HG02678 (cell line): Measurements from ENCODE around the gene RNF180.
A peak's percentile ranks its signal among the peaks of the same experiment; 100 is the strongest.

ENCODE experiments used
- ATAC-seq: cut with Tn5 transposase; IDR thresholded peaks from one replicate; pipeline ENCODE4 v1.9.1; 2021; ENCODE audit warnings: mild to moderate bottlenecking, moderate library complexity; ENCODE audit not compliant: unreplicated experiment

Gene RNF180

GRCh38 chr5:64165500-64166200, at the start of gene RNF180:
RNF180 (plus strand) TSS chr5:64165843; CDS start chr5:64200808, 34,965 bp downstream.
- ATAC-seq: peak; percentile 39

- ATAC-seq: no peak
These were observed 40.1 kb upstream of the RNF180 start for GRCh38 chr5:64125521-64125920.

GRCh38 chr5:64126202-64126741, 39.4 kb upstream of the RNF180 start:
- ATAC-seq: no peak

GRCh38 chr5:64140018-64140417, 25.6 kb upstream of the RNF180 start:
- ATAC-seq: no peak

- ATAC-seq: no peak
These were observed 21.0 kb upstream of the RNF180 start for GRCh38 chr5:64144425-64145215.

- ATAC-seq: no peak
These were observed 20.3 kb upstream of the RNF180 start for GRCh38 chr5:64145216-64145895.

- no peak for ATAC-seq
These were observed 18.3 kb upstream of the RNF180 start for GRCh38 chr5:64147379-64147778.

GRCh38 chr5:64147849-64148441, 17.7 kb upstream of the RNF180 start:
- ATAC-seq: peak; percentile 57

DNA sequence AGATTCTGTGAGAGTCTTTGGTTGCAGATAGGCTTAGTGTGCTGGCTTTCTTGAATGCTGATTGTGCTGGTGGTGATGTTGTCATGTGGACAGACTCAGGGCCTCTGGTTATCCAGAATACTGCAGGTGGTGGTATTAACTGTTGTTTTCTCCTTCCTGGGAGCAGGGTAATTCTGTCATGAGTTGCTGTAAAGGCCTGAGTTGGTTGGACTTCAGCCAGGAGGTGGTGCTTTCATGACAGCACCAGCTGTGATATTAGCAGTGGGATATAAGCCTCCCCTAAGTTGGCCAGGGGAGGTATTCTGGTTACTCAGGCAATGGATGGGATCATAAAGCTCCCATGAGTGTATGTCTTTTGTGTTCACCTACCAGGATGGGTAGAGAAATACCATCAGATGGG, 16.4 kb upstream of the RNF180 start:
- ATAC-seq: no peak

- ATAC-seq: no peak
These were observed 15.7 kb upstream of the RNF180 start for GRCh38 chr5:64149857-64150521.

GRCh38 chr5:64156261-64156660, 9.4 kb upstream of the RNF180 start:
- ATAC-seq: no peak

- no peak for ATAC-seq
These were observed 6.8 kb upstream of the RNF180 start for GRCh38 chr5:64158827-64159226.

- no peak for ATAC-seq
These were observed 5.4 kb upstream of the RNF180 start for GRCh38 chr5:64160201-64160600.

- peak; percentile 48 for ATAC-seq
These were observed 4.2 kb upstream of the RNF180 start for GRCh38 chr5:64161420-64161819.

DNA sequence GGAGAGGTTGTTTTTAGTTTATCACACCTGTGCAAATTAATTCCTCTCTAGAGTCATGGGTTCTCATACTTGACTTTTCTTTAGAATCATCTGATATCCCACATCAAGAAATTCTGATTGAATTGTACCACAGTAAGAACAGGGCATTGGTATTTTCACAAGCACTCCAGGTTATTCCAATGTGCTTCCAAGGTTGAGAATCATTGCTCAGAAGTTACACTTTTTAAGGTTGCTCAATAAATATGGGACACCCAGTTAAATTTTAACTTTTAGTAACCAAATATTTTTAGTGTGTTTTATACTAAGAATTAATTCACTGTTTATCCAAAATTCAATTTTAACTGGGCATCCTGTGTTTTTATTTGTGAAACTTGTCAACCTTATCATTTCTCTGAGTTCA, 2.5 kb upstream of the RNF180 start:
- ATAC-seq: no peak

- ATAC-seq: no peak
These were observed 1.9 kb upstream of the RNF180 start for GRCh38 chr5:64163746-64164145.

- no peak for ATAC-seq
These were observed 1.5 kb upstream of the RNF180 start for GRCh38 chr5:64164166-64164565.

DNA sequence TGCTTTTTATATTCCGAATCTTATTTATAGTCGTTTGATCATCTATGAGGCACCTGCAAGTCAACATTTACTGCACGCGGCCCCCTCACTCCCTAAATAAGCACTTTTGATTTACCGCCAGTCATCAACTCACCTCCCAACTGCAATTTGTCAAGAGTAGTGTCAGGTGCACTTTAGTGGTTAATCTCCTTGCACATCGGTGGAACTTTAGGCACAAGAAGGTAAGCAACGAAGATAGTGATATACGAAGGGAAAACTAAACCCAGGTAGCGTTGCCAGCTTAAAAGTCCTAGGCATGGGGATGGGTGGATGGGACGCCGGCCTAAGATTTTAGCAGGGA, 513 bp upstream of the RNF180 start:
- ATAC-seq: no peak

DNA sequence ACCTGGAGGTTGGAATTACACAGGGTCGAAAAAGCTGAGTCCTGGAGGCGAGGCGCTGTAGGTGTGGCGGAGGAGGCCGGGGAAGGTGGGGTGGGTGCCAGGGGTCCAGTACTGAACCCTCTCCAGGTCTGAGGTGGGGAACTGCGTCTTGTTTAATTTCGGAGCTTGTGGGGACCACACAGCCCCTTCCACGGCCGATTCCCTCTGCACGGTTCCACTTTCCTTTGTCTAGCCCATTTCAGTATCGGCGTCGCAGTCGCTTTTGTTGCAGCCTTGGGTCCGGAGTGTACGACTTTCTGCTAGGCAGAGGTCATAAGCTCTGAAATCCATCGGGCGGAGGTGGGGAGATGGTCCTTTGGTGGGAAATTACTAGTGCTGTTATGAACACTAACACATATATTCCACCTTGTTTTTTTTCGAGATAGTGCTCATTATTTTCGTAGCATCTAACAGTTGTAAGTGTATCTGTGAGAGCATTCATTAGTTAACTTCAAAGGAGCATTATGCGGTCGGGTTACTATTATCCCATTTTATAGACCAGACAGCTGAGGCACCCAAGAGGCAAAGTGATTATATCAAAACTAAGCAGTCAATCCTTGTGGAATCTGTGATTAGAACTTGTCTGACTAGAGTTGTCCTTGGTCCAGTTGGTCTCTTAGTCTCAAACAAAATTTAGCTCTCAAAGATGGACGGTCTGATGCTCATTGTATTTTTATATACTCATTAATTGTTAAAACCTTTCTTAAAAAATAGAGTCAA, 737 bp downstream of the RNF180 start:
- ATAC-seq: peak; percentile 20

DNA sequence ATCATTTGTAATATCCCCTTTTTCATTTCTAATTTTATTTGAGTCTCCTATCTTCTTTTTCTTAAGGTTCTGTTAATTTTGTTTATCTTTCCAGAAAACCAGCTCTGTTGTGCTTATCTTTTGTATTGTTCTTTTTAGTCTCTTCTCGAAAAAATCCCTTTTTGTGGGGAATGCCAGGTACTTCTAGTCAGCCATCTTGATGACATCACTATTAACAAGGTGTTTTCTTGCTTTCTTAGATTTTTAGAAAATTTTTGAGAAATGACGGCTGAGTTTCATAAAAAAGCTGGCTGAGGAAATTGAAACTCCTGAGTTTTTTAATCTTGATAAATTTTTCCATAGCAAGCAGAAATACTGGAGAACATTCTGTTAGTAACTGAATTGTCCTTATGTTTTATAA, 10.7 kb downstream of the RNF180 start:
- ATAC-seq: no peak
